ENCODE measurements around the gene FCN1.

Gene FCN1

DNA sequence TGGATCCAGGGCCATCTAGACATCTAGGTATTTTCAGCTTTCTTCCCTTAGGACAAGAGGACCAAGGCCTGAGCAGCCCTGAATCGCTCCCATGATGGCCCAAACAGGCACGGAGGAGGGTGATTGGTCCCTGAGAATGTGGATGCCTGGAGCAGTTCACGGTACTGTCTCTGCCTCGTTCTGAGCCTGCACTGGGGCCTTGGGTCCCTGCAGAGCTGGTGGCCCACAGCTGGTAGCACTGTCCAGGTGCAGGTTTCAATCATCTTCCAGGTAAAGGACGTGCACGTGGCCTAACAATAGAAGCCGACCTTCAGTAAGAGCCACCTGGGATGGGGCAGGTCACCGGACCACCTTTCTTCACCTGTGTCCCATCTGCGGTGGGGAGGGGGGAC lies 19.4 kb upstream of the FCN1 start:
- DNase-seq (ENCODE audit: low read depth, low spot score), result no peak

DNA sequence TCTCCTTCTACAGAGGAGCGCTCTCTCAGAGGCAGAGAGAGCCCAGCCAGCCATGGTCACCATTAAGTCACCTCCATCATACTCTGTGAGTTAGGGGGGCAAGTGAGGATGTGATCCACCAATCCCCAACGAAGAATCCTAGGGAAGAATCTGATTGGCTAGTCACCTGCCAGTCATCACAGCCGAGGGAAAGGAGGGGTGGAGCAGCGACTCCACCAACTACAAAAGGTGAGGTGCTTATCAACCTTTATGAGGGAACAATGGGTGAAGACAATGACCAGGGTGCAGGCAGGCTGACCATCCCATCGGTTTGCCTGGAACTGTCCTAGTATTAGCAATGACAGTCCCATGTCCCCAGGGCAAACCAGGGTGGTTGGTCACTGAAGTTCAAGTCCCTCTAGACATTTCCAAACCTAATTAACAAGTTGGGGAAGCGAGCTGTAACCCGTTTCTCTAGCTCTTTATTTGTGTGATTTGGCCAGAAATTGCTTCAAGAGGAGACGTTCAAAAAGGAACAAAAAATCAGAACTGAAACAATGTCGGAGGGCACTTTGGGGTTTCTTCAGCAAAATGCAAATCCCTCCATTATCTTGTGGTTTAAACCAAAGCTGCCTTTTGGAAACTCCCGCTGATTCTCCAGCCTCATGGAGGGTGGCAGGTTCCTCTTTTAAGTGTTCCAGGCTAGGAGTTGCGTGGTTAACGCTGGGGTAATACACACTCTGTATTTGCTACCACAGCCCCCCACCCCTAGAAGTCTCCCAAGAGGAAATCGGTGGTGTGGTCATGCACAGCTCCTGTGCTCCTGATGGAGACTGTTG lies 18.8 kb upstream of the FCN1 start:
- no peak for DNase-seq (ENCODE audit: low read depth, low spot score)

DNA sequence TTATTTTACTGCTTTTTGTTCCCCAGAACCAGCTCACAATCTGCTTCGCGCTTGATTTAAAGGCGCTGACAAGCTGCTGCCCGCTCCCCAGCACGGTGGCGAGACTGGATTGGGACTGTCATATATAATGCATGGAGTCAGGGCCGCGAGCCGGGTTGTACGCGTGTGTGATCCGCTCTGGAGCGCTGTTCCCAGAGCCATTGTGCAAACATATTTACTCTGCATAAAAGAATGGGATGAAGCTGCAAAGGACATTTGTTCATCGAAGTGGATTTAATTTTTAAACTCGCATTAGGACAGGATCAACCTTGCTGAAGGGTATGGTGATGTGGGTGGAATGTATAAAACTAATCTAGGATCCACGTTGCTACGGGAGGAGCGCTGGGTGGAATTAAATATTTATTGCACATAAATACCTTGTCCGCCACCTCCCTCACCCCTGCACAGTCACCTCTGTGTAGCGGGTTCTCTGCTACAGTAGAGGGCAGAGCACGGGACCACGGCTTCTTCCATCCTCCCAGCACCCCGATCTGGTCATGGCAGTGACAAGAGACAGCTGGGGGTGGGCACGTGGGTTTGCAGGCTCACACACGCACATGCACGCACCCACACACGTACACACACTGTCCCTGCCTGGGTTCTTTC lies 18.1 kb upstream of the FCN1 start:
- no peak for DNase-seq (ENCODE audit: low read depth, low spot score)

DNA sequence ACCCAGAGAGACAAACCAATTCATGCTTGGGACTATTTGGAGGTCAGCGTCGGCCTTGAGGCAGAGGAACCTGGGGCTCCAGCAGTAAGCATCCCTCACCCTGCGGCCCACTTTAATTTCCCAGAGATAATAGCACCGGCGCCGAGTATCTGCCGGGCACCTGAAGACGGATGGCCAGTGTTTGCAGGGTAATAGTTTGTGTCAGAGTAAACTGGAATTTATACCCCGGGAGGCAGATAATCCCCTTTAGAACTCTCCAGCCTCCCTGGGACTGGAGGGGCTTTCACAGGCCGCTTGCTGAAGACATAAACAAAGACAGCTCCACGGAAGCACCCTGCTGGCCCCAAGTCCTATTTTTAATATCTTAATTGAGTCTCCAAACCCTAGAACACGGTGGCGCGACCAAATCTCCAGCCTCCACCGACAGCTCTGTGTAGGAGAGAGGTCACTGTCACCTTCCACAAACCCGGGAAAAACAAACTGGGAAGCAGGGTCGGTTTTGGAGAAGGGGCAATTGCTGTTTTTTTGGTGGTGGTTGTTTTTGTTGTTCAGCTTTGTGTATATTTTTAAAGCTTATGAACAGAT lies 17.4 kb upstream of the FCN1 start:
- DNase-seq (ENCODE audit: low read depth, low spot score), result no peak

DNA sequence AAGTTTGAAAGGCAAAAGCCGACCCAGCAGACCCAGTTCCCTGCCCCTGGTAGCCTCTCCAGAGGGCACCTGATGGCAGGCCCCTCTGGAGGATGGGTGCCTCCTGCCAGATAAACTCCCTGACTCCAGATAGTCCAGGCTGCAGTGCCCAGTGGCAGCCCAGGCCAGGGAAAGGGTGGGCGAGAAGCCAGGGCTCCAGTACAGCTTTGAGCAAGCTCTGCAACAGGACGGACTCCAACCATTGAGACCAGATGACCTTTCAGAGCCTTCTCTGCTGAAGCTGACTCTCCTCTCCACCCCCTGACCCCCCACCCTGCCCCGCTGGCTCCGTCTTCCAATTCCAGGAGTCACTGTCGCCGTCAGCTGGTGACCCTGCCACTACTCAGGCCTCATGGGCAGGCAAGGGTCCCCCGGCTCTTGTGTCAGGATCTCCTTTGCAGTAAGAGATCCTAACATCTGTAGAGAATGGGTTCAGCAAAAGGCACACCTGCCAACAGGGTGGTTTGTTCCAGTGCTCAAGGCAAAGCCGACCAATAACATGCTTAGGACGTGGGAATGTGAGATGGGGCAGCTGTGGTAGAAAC lies 15.5 kb upstream of the FCN1 start:
- no peak for DNase-seq (ENCODE audit: low read depth, low spot score)

DNA sequence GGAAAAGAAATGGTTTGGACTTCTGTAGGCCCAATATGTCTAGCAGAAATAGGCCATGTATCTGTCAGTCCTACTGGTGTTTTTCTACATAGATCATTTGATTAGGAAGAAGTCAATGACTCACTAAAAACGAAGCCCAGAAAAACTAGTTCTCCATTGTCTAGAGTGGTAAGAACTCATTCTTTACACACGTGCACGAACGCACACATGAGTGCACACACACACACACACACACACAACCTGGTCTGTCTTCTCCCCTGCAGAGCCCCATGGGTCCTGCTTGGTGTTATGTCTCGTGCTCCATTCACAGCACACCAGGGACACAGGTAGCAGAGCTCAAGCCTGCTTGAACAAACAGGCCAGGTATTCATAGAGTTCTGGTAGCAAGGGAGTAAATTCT lies 14.9 kb upstream of the FCN1 start:
- DNase-seq (ENCODE audit: low read depth, low spot score), result no peak

DNA sequence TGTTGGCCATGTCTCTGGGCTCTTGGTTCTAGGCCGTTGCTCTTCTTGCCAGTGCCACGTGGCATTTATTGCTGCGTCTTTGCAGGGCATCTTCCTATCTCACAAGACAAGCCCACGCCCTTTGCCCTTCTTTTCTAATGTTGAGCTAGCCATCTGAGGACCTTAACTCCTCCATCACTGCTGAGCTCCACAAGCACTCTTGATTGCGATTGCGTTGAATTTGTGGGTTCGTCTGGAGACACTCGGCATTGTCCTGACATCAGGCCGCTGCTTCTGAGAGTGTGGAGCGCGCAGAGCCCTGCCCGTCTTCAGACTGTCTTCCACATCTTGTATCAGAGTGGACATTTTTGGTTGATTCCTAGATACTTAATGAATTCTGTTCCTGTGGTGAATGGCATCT lies 14.5 kb upstream of the FCN1 start:
- no peak for DNase-seq (ENCODE audit: low read depth, low spot score)

DNA sequence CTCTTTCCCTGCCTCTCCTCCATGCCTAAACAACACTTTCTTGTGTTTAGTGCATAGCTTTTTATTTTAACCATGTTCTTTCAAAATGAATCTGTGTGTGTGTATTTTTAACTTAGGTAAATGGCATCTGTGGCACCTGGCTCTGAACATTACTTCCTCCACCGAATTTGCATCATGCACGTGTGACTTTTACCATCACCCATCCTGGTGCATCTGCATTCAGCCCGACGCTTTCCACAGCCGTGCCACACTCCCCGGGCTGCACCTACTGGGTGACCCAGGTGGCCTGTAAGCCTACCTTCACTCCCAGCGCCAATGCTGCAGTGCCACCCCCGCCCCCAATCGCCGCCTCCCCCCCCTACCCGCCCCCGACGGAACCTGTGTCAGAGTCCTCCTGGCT lies 12.7 kb upstream of the FCN1 start:
- no peak for DNase-seq (ENCODE audit: low read depth, low spot score)

DNA sequence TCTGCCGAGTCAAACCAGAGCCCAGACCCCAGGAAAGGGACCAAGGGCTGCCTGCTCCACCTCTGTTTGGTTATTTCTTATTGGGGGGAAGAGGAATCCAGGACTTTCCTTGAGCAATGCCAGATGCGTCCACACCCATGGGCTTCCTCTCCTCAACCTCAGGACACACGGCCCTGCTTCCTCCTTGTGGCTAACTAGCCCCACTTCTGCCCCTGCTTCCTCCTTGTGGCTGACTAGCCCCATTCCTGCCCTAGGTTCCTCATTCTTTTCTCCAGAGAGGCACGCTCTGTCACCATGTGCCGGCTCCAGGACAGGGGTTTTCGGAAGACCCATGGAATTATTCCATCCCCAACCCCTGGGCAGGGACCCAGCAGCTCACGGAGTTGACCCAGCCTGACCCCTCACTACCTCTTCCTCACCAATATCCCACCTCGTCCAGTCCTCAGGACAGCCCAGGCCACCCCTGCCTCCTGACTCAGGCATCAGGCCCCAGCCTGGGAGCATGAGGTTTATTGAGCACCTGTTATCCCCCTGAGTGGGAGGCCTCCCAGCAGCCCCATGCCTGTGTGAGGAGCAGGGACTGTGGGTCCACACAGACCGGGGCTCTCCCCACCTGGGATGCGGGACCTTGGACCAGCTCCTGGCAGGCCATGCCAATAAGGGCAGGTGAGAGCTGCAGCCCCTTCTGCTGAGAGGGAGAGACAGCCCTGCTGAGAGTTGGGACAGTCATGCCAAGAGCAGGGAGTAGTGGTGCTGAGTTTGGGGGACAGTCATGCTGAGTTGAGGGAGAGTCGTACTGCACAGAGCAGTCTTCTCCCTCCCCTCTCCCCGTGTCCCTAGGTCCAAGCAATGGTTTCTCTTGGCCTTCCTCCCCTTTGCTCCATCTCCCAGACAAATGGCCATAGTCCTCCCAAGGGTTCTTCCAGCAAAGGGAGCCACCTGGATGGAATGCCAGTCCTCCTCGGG lies 11.8 kb upstream of the FCN1 start:
- no peak for DNase-seq (ENCODE audit: low read depth, low spot score)

DNA sequence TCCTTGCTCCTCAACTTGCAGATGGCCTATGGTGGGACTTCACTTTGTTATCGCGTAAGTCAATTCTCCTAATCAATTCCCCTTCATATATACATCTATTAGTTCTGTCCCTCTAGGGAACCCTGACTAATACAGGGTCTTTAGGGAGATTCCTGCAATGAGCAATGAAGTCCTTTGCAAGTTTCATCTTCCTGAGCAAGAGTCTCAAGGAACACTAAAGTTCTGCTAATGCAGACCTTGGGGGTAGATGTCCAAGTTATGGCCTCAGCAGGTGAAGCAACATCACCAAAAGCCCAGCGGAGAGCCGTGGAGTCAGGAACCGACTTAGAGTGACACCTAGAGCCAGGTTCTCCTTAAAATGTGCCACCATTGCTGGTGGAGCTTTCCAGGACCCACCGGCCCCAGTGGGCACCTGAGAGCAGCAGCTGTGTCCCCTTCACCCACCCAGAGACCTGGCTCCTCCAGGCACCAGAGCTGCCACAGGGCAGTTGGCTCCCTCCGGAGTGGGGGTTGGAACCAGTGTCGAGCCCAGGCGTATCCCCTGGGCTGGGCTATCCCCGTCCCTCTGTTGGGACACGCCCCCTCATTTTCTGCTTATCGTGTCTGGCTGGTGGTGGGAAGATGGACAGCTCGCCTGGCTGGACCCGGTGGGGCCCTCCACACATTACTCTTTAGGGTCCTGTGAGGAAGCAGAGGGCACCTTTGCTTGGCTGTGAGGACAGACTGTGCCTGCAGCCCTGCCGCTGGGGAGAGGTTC lies 10.9 kb upstream of the FCN1 start:
- no peak for DNase-seq (ENCODE audit: low read depth, low spot score)

DNA sequence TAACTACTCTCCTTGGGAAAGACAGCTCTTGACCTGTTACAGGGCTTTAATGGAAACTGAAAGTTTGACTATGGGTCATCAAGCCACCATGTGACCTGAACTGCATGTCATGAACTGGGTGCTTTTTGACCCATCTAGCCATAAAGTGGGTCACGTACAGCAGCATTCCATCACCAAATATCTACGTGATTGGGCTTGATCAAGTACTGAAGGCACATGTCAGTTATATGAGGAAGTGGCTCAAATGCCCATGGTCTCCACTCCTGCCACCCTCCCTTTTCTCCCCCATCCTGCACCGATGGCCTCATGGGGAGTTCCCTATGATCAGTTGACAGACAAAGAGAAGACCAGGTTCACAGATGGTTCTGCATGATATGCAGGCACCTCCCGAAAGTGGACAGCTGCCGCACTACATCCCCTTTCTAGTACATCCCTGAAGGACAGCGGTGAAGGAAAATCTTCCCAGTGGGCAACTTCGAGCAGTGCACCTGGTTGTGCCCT lies 7.3 kb upstream of the FCN1 start:
- DNase-seq (ENCODE audit: low read depth, low spot score), result no peak

DNA sequence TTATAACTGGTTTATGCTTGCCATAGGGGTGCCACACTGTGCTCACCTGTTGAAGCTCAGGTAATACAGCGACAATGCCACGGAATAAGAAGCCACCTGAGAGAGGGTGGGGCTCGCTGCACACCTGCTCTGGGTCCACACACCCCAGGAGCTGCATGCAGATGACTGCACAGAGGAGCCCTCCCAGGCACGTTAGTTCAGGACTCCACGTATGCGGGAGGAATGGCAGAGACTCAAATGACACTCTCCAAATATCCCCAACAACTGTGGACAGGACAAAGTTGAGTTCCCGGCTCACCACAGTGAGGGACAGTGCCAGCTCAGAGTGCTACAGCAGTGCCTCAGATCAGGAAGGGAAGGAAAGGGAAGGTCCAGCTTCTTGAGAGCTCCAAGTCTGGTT lies 5.8 kb upstream of the FCN1 start:
- no peak for DNase-seq (ENCODE audit: low read depth, low spot score)

DNA sequence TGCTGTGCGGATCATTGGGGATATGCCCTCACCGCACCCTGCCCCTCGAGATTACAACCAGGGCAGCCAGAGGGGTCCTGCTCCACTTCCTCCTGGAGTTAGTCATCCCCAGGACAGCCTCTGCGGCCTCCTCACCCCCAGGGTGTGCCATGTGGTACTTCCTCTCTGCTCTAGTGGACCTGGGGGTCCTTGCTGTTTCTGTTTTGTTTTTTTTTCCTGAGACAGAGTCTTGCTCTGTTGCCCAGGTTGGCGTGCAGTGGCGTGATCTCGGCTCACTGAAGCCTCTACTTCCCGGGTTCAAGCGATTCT lies 5.2 kb upstream of the FCN1 start:
- DNase-seq (ENCODE audit: low read depth, low spot score), result no peak

DNA sequence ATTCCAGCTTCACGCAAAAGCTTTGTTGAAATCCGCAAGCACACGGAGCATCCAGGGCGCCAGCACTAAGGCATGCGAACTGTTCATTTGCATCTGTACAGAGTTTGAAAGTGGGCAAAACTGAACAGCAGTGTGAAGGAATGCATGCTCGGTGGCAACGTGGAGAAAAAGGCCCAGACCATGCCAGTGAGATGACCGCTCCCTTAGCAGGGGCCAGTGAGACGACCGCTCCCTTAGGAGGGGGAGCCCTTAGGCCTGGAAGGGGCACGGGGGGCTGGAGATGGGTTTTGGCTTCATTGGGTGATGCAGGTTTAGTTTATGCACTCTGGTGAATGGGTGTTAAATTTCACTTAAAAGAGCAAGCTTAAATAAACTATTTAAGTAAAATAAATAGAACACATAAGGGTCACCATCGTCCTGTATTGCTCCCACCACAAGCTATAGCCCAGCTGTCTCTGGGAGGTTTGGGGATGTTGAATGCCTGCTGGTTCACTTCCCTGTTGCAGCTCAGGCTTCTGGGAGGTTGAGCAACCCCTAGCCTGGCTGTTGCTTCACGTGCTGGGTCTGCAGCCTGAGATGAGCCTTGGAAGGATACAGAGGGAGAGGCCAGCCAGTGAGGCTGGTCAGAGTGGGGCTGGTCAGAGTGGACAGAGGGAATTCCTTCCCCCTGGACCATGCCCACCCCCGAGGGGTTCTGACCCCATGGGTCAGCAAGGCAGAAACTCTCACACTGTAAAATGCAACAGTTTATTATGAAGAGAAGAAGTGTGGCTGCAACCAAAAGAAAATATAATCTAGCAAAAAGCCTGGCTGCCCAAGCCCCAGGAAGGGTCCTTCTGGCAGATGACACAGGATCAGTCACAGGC lies 4.6 kb upstream of the FCN1 start:
- no peak for DNase-seq (ENCODE audit: low read depth, low spot score)

DNA sequence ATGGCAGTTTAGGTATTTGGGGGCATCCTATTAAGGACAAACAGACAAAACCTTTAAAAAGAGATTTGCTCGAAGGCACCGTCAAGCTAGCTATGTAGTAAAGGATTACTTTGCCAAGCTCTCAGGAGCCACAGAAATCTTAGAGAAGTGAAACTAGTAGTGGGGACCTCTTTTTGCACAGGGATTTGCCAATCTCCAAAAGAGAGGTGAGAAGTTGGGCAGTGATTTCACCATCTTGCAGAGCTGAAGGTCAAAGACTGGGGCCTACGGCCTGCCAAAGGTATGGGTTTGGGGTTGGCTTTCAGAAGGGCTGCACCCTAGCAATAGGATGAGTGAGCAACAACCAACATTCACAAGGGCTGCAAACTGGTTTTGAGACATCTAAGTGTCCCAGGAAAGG lies 1.6 kb upstream of the FCN1 start:
- no peak for DNase-seq (ENCODE audit: low read depth, low spot score)

DNA sequence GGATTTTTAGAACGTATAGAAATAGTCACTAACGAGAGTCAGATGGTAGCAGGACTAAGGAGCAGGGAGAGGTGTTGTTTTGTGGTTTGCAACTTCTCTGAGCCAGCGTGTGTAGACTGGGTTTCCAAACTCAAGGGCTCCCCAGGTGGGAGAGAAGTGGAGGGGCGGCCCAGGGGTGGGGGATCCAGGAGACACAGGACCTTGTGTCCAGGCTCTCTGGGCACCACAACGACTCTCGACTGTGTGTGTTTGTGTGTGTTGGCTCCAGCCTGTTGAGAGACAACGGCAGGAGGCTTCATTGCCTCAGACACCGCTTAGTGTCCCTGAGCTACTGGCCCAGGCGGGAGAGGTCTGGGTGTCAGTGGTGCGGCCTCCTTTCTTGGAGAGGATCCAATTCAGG lies 934 bp upstream of the FCN1 start:
- no peak for DNase-seq (ENCODE audit: low read depth, low spot score)

DNA sequence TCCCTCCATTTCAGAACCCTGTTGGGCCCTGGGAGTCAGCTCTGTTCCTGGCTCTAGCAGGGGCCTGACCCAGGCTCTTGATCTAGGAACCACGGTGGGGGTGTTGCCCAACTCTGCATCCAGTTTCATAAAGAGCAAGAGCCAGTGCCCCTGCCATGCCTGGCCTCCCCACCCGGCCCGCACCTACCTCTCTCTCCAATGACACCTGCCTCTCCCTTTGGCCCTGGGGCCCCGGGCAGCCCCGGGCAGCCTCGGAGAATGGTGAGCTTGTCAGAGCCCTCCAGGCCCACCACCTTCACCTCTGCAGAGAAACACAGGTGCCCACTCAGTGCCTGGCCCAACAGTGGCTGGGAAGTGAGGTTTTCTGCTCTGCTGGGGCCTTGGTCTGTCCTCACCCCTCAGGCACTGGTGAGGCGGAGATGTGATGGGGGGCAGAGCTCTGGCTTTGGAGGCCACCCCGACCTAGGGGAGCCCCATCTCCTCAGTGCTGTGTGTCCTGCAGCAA lies 1.5 kb downstream of the FCN1 start:
- DNase-seq (ENCODE audit: low read depth, low spot score), result no peak

DNA sequence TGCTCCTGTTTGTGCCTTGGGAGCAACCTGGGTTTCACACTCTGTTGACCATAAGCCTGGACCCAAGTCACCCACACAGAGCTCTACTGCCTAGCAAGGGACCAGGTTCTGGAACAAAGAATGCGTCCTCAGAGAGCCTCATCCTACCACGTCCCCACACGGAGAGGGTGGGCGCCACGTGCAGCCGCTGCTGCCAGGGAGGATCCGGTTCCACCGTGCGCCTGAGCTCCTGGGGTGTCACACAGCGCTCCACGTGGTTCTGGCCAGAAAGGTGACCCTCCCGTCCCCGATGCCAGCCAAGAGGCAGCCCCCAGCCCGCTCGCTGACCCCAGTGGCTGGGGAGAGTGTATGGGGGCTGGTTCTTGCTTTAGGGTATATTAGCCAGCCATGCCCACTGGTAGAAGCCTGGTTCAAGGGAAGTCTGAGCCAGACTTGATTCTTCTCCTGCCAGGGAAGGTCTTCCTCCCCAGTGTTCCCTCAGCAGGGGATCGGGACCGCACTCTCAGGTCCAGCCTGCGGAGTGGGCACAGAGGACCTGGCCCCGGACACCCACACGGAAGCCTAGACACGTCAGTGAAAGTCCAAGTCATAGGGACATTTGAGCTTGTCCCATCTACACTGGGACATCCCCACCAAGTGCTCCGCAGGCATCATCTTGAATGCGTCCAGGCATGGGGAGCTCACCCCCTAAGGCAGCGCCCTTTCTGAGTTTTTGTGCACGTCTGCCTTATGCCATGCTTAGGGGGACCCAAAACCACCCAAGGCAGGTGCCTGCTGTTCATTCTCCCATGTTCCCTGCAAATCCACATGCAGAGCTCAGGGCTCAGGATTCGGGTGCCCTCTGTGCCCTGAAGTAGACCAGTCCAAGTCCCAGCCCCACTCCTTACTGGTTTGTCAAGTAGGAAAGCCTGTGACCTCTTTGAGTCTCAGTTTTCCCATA lies 2.4 kb downstream of the FCN1 start:
- DNase-seq (ENCODE audit: low read depth, low spot score), result no peak

DNA sequence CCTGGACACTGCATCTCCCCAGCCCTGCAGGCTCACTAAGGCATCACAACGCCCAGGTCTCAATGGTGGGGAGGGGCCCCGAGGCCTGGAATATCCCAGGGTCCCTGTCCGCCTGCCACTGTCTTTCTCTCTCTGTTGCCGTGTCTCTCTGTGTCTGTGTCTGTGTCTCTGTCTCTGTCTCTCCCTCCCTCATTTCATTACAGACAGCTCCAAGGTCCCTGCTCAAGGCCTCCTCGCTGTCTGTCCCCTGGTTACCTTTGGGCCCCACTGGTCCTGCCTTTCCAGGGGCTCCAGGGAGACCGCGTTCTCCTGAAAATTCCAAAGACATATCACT lies 3.2 kb downstream of the FCN1 start:
- no peak for DNase-seq (ENCODE audit: low read depth, low spot score)
